GM21528 (cell line): ENCODE measurements around the gene UCK2.

Experiments
- ATAC-seq: cut with Tn5 transposase; IDR thresholded peaks from one replicate; pipeline ENCODE4 v1.9.1; 2021; ENCODE audit warnings: mild to moderate bottlenecking, moderate library complexity; ENCODE audit not compliant: unreplicated experiment, low FRiP score

The UCK2 gene

GRCh38 chr1:165854101-165854845, 26.9 kb downstream of the UCK2 start:
- ATAC-seq = no peak

GRCh38 chr1:165855010-165855838, 27.8 kb downstream of the UCK2 start:
- ATAC-seq = no peak

GRCh38 chr1:165856021-165856420, 28.6 kb downstream of the UCK2 start:
- no peak for ATAC-seq

GRCh38 chr1:165856606-165857005, 29.2 kb downstream of the UCK2 start:
- ATAC-seq = no peak

- peak; percentile 80 for ATAC-seq
Measured at GRCh38 chr1:165857046-165857801, 29.8 kb downstream of the UCK2 start.

- ATAC-seq = no peak
Measured at GRCh38 chr1:165858364-165858823, 31.0 kb downstream of the UCK2 start.

- no peak for ATAC-seq
Measured at GRCh38 chr1:165858967-165859845, 31.8 kb downstream of the UCK2 start.

- ATAC-seq = no peak
Measured at GRCh38 chr1:165860065-165860464, 32.7 kb downstream of the UCK2 start.

- no peak for ATAC-seq
Measured at GRCh38 chr1:165861911-165862310, 34.5 kb downstream of the UCK2 start.

GRCh38 chr1:165862448-165862847, 35.0 kb downstream of the UCK2 start:
- ATAC-seq = no peak

GRCh38 chr1:165863346-165863745, 35.9 kb downstream of the UCK2 start:
- no peak for ATAC-seq

GRCh38 chr1:165865633-165866340, 38.4 kb downstream of the UCK2 start:
- no peak for ATAC-seq

- no peak for ATAC-seq
Measured at GRCh38 chr1:165869343-165869742, 41.9 kb downstream of the UCK2 start.

GRCh38 chr1:165871311-165872067, 44.1 kb downstream of the UCK2 start:
- ATAC-seq = peak; percentile 87

GRCh38 chr1:165873481-165873880, 46.1 kb downstream of the UCK2 start:
- no peak for ATAC-seq

- ATAC-seq = no peak
Measured at GRCh38 chr1:165874643-165875042, 47.2 kb downstream of the UCK2 start.

GRCh38 chr1:165875171-165875570, 47.8 kb downstream of the UCK2 start:
- peak; percentile 29 for ATAC-seq

GRCh38 chr1:165875604-165876003, 48.2 kb downstream of the UCK2 start:
- ATAC-seq = no peak

- ATAC-seq = no peak
Measured at GRCh38 chr1:165876121-165876520, 48.7 kb downstream of the UCK2 start.
